HCT116 (cell line): ENCODE data around the gene ACSL3. TPM values are rescaled to one million over a fixed set of nuclear protein-coding genes. Genes with fewer than 3 reads are reported as not detected.
A peak's percentile ranks its signal among the peaks of the same experiment; 100 is the strongest.

Source experiments
- ATAC-seq: fragments of 200-7000 bp; cut with Tn5 transposase; 2 replicates; pipeline ENCODE4 v1.9.1; 2020; ENCODE audit warnings: mild to moderate bottlenecking, moderate library complexity
- Bru-seq: library from RNA; stranded (reverse); fragments of 400-500 nt; gene quantifications from one replicate; lab custom pipeline; 2021; lab: Mats Ljungman, UMichigan
- BruChase-seq, 2 experiments: library from RNA; stranded (reverse); fragments of 400-500 nt; gene quantifications; one replicate each; lab custom pipeline; 2021; lab: Mats Ljungman, UMichigan
- BruUV-seq: library from RNA; stranded (reverse); fragments of 400-500 nt; replicated peaks from 2 replicates; lab custom pipeline; 2021; lab: Mats Ljungman, UMichigan
- CTCF ChIA-PET: fragments of 300-600 bp; sonication (Branson Sonifier 250); formaldehyde crosslinking; loops from one replicate; lab custom pipeline; 2021; ENCODE audit warnings: antibody characterized with exemption; lab: Charles Lee
- POLR2A ChIA-PET: fragments of 300-600, 350-600 bp; sonication (Branson Sonifier 250); formaldehyde crosslinking; loops from one replicate; lab custom pipeline; 2021; ENCODE audit warnings: antibody characterized with exemption; lab: Charles Lee
- RAD21 ChIA-PET, 2 experiments: fragments of 300-600 bp; sonication (Branson Sonifier 250); formaldehyde crosslinking; loops; one replicate each; lab custom pipeline; 2023; ENCODE audit warnings: low total read pairs in 2 of 2; ENCODE audit not compliant: uncharacterized antibody in 2 of 2, unreplicated experiment in 2 of 2, low non-redundant PET in 1 of 2; lab: Charles Lee
- DNase-seq: peaks from one replicate; pipeline ENCODE4 v3.0.0-alpha.2; 2010; ENCODE audit warnings: low read depth, low spot score
- H2AFZ ChIP-seq: fragments of 200-600 bp; shearing (Covaris generic), sonication (generic); 2 replicates; pipeline ENCODE4 v1.6.1; 2017; ENCODE audit warnings: low read depth, mixed run types, mixed read lengths, antibody characterized with exemption, low read length; ENCODE audit not compliant: poor library complexity, severe bottlenecking
- H3K27ac ChIP-seq: 2 replicates; pipeline ENCODE4 v1.5.1; 2012; ENCODE audit warnings: low read depth, low read length
- H3K27me3 ChIP-seq: fragments of 200-600 bp; sonication (generic); 2 replicates; pipeline ENCODE4 v1.6.1; 2016; ENCODE audit warnings: mixed run types, low read length, mixed read lengths; ENCODE audit not compliant: insufficient read depth
- H3K36me3 ChIP-seq, 2 experiments: fragments of 200-500 bp in 1 of 2; fragments of 200-600 bp in 1 of 2; sonication (Bioruptor generic) in 1 of 2; sonication (generic) in 1 of 2; 2 replicates each; pipeline versions ENCODE4 v1.5.1 to v1.6.1; 2014 to 2016; ENCODE audit warnings: low read length in 2 of 2, inconsistent platforms in 1 of 2, mixed read lengths in 1 of 2, mixed run types in 1 of 2; ENCODE audit not compliant: insufficient read depth in 2 of 2, control insufficient read depth in 1 of 2
- H3K4me1 ChIP-seq, 2 experiments: fragments of 200-600 bp in 1 of 2; sonication (generic) in 1 of 2; 2 replicates each; pipeline versions ENCODE4 v1.5.1 to v1.6.1; 2012 to 2017; ENCODE audit warnings: low read length in 2 of 2, inconsistent platforms in 1 of 2, mild to moderate bottlenecking in 1 of 2, mixed read lengths in 1 of 2, mixed run types in 1 of 2, moderate library complexity in 1 of 2; ENCODE audit not compliant: insufficient read depth in 2 of 2, control insufficient read depth in 1 of 2
- H3K4me2 ChIP-seq: fragments of 200-600 bp; sonication (generic); 2 replicates; pipeline ENCODE4 v1.6.1; 2017; ENCODE audit warnings: mixed run types, low read length, mixed read lengths
- H3K4me3 ChIP-seq, 2 experiments: fragments of 200-600 bp in 1 of 2; sonication (generic) in 1 of 2; replicated peaks in 1 of 2; 2 replicates each; pipeline ENCODE4 v1.5.1; 2011 to 2016; ENCODE audit warnings: low read length in 2 of 2, control low read depth in 1 of 2, low read depth in 1 of 2, mild to moderate bottlenecking in 1 of 2, mixed read lengths in 1 of 2, mixed run types in 1 of 2
- H3K79me2 ChIP-seq: fragments of 200-600 bp; sonication (generic); 2 replicates; pipeline ENCODE4 v1.6.1; 2017; ENCODE audit warnings: mild to moderate bottlenecking, mixed run types, low read length, moderate library complexity, mixed read lengths; ENCODE audit not compliant: insufficient read depth
- H3K9ac ChIP-seq: fragments of 200-600 bp; sonication (generic); 2 replicates; pipeline ENCODE4 v1.6.1; 2016; ENCODE audit warnings: low read length, mixed read lengths
- H3K9me2 ChIP-seq: fragments of 200-600 bp; sonication (generic), shearing (Covaris generic); 2 replicates; pipeline ENCODE4 v1.6.1; 2017; ENCODE audit warnings: mixed run types, mild to moderate bottlenecking, moderate library complexity; ENCODE audit not compliant: insufficient read depth
- H3K9me3 ChIP-seq, 2 experiments: fragments of 200-500 bp in 1 of 2; fragments of 200-600 bp in 1 of 2; sonication (Bioruptor generic) in 1 of 2; sonication (generic) in 1 of 2; 2 replicates each; pipeline ENCODE4 v1.6.1; 2014 to 2017; ENCODE audit warnings: low read length in 2 of 2, mixed read lengths in 2 of 2, inconsistent platforms in 1 of 2, low read depth in 1 of 2, mild to moderate bottlenecking in 1 of 2, mixed run types in 1 of 2, moderate library complexity in 1 of 2; ENCODE audit not compliant: control insufficient read depth in 1 of 2, insufficient read depth in 1 of 2
- H4K20me1 ChIP-seq: fragments of 200-600 bp; sonication (generic), shearing (Covaris generic); 2 replicates; pipeline ENCODE4 v1.6.1; 2017; ENCODE audit warnings: mixed run types, mild to moderate bottlenecking, moderate library complexity; ENCODE audit not compliant: insufficient read depth
- CBX3 ChIP-seq: IDR thresholded peaks from 2 replicates; pipeline ENCODE4 v1.6.1; 2012; ENCODE audit warnings: low read depth
- CEBPB ChIP-seq: IDR thresholded peaks from 2 replicates; pipeline ENCODE4 v1.6.1; 2012; ENCODE audit warnings: low read depth
- EGR1 ChIP-seq: IDR thresholded peaks from 2 replicates; pipeline ENCODE4 v1.6.1; 2012; ENCODE audit warnings: low read depth
- EZH2phosphoT487 ChIP-seq: fragments of 200-600 bp; IDR thresholded peaks from 2 replicates; pipeline ENCODE4 v1.6.1; 2018; ENCODE audit warnings: antibody characterized with exemption, borderline replicate concordance
- MAX ChIP-seq: IDR thresholded peaks from 2 replicates; pipeline ENCODE4 v1.6.1; 2012
- POLR2A ChIP-seq: IDR thresholded peaks from 2 replicates; pipeline ENCODE4 v1.7.0; 2011; ENCODE audit warnings: borderline replicate concordance; ENCODE audit not compliant: insufficient read depth, insufficient read length; ENCODE audit errors: extremely low read depth
- POLR2AphosphoS5 ChIP-seq: IDR thresholded peaks from 2 replicates; pipeline ENCODE4 v1.6.1; 2011; ENCODE audit warnings: mild to moderate bottlenecking, low read depth, low read length, moderate library complexity
- RAD21 ChIP-seq: IDR thresholded peaks from 2 replicates; pipeline ENCODE4 v1.6.1; 2012; ENCODE audit warnings: low read depth, mild to moderate bottlenecking
- REST ChIP-seq: IDR thresholded peaks from 2 replicates; pipeline ENCODE4 v1.6.1; 2012; ENCODE audit warnings: low read depth
- SIN3A ChIP-seq: IDR thresholded peaks from 2 replicates; pipeline ENCODE4 v1.6.1; 2012; ENCODE audit warnings: low read depth
- SP1 ChIP-seq: IDR thresholded peaks from 2 replicates; pipeline ENCODE4 v1.6.1; 2012; ENCODE audit warnings: low read depth
- TCF7L2 ChIP-seq: IDR thresholded peaks from 2 replicates; pipeline ENCODE4 v1.7.0; 2011; ENCODE audit warnings: borderline replicate concordance, inconsistent platforms; ENCODE audit not compliant: insufficient read depth, insufficient read length; ENCODE audit errors: extremely low read depth
- ZFX ChIP-seq: fragments of 450-650 bp; IDR thresholded peaks from 2 replicates; pipeline ENCODE4 v1.6.1; 2017
- intact Hi-C: fragments of 100-400 bp; cut with micrococcal nuclease; formaldehyde crosslinking; loops from 2 replicates; pipeline ENCODE4 v1.10.0; 2022
- long read RNA-seq: library from polyadenylated mRNA; unstranded; transcript quantifications from one replicate; pipeline ENCODE4 v2.0.0, GENCODE V29; 2021; ENCODE audit not compliant: unreplicated experiment
- polyA plus RNA-seq: library from polyadenylated mRNA; unstranded; fragments of >200 nt; gene quantifications from 2 replicates; pipeline ENCODE4 v1.2.1, GENCODE V29; 2012; ENCODE audit warnings: missing spikeins
- total RNA-seq: library from RNA; stranded (reverse); gene quantifications from one replicate; pipeline ENCODE4 v1.2.1, GENCODE V29; 2021; ENCODE audit not compliant: unreplicated experiment

ACSL3 gene
- 142 TPM for total RNA-seq
- 49.5 and 66.8 TPM in 2 replicates for polyA plus RNA-seq
- percentile 92 among the genes with signal in this experiment for Bru-seq, nascent RNA
- percentile 88 among the genes with signal in this experiment for BruChase-seq, experiment 1, labeled RNA remaining after a 6-hour chase
- BruChase-seq, experiment 2, labeled RNA remaining after a 2-hour chase, result percentile 84 among the genes with signal in this experiment
- long read RNA-seq, full-length matches to known transcripts, result 229 of 299 reads
- long read RNA-seq, partial matches to known transcripts, result 20 of 299 reads
- long read RNA-seq, other reads (novel, unspliced or antisense), result 50 of 299 reads

GRCh38 chr2:222860740-222861410 lies at the start of gene ACSL3:
ACSL3 (plus strand) TSS chr2:222861036; CDS start chr2:222908773, 47,737 bp downstream.
- peak; percentile 78 for DNase-seq
- peak within 1 kb of the TSS; percentile 91 for H3K27ac ChIP-seq
- 0 out of 2 replicates have a peak, but pooled peaks have one; percentile 37 for TF ChIP-seq CBX3
- TF ChIP-seq EGR1, result peak; percentile 82
- no peak for TF ChIP-seq RAD21
- TF ChIP-seq CEBPB, result no peak
- no peak for TF ChIP-seq EZH2phosphoT487
- TF ChIP-seq POLR2AphosphoS5, result peak; percentile 99
- peak; percentile 99 for TF ChIP-seq ZFX
- peak; percentile 55 for TF ChIP-seq TCF7L2
- peak; percentile 76 for TF ChIP-seq MAX
- TF ChIP-seq REST, result no peak
- TF ChIP-seq POLR2A, result peak; percentile 97
- TF ChIP-seq SIN3A, result peak; percentile 91
- peak; percentile 79 for TF ChIP-seq SP1
- CTCF ChIA-PET, result interaction anchor here (1.4 kb wide), 1 partner anchor 153 kb away, joined by 4 read pairs; no protein-coding TSS in a partner anchor
- H3K9me3 ChIP-seq, result no peaks in the 10 kb centered on the region
- H3K4me2 ChIP-seq, result peak within 1 kb of the TSS; percentile 79
- peaks cover 50% of the 10 kb centered on the region for H3K79me2 ChIP-seq
- H3K4me3 ChIP-seq, result peak within 1 kb of the TSS; percentile 74 to 86
- no peaks in the 10 kb centered on the region for H3K9me2 ChIP-seq
- peak within 1 kb of the TSS; percentile 92 for H3K9ac ChIP-seq
- no peaks in the 10 kb centered on the region for H3K27me3 ChIP-seq
- no peaks in the 10 kb centered on the region for H3K36me3 ChIP-seq
- peak; percentile 96 for ATAC-seq
- no TSS peak for BruUV-seq
- intact Hi-C loops, result loop anchor here (1.0 kb wide), 1 partner anchor 153 kb away; no protein-coding TSS in a partner anchor
- peak within 1 kb of the TSS; percentile 100 for H2AFZ ChIP-seq
- peaks cover 27% of the 10 kb centered on the region; the same call in 1 of the 2 replicates for H4K20me1 ChIP-seq
- RAD21 ChIA-PET, result no interaction called here
- POLR2A ChIA-PET, result no interaction called here
- peaks cover 33 to 44% of the 10 kb centered on the region in 2 experiments for H3K4me1 ChIP-seq
